Prostate gland (tissue), 2 donors: ENCODE data around the gene TLCD3B. TPM values are rescaled to one million over a fixed set of nuclear protein-coding genes. Genes with fewer than 3 reads are reported as not detected.

ENCODE experiments used
- DNase-seq: peaks from one replicate; pipeline ENCODE4 v3.0.0-alpha.2; 2019; ENCODE audit warnings: low spot score
- H3K27ac ChIP-seq, 2 donors: fragments of 200-600 bp; sonication (generic); 2 replicates each; pipeline ENCODE4 v1.5.1; 2017 to 2019
- H3K27me3 ChIP-seq: fragments of 200-600 bp; sonication (generic); replicated peaks from 2 replicates; pipeline ENCODE4 v1.5.1; 2019; ENCODE audit not compliant: insufficient read depth
- H3K36me3 ChIP-seq, 2 donors: fragments of 200-600 bp; sonication (generic); 1 replicate in 1 of 2; 2 replicates in 1 of 2; pipeline versions ENCODE4 v1.5.1 to v1.8.1; 2017 to 2019
- H3K4me1 ChIP-seq: fragments of 200-600 bp; sonication (generic); replicated peaks from 2 replicates; pipeline ENCODE4 v1.5.1; 2019
- H3K4me3 ChIP-seq, 2 donors: fragments of 200-600 bp; sonication (generic); 2 replicates each; pipeline ENCODE4 v1.5.1; 2017 to 2019
- H3K9me3 ChIP-seq: fragments of 200-600 bp; sonication (generic); 2 replicates; pipeline ENCODE4 v1.5.1; 2017
- POLR2A ChIP-seq: fragments of 450-650 bp; IDR thresholded peaks from one replicate; pipeline ENCODE4 v1.6.1; 2016; ENCODE audit warnings: antibody characterized with exemption, mild to moderate bottlenecking
- POLR2AphosphoS5 ChIP-seq: sonication (generic); formaldehyde crosslinking; IDR thresholded peaks from one replicate; pipeline ENCODE4 v1.6.1; 2017; ENCODE audit warnings: antibody characterized with exemption
- WGBS: methylation state at CpG from one replicate; pipeline ENCODE4 v1.1.5; 2018; 5-methylcytosine and 5-hydroxymethylcytosine counted together
- intact Hi-C: fragments of 100-400 bp; cut with DNase I; formaldehyde crosslinking; loops from one replicate; pipeline ENCODE4 v1.14.2; 2022
- total RNA-seq, 2 donors: library from RNA; depleted of rRNA; stranded (reverse); fragments of >200 nt; gene quantifications; one replicate each; pipeline ENCODE4 v1.1.0, GENCODE V29; 2016
- TF ChIP-seq, protein P1 (sequence below), 4 experiments: fragments of 200-600 bp in 2 of 4; fragments of 450-650 bp in 2 of 4; sonication (generic) in 2 of 4; IDR thresholded peaks; 1 replicate in 3 of 4; 2 replicates in 1 of 4; pipeline ENCODE4 v1.5.1; 2016 to 2019; ENCODE audit warnings: antibody characterized with exemption in 4 of 4, mild to moderate bottlenecking in 2 of 4, moderate library complexity in 2 of 4

TLCD3B gene, protein sequence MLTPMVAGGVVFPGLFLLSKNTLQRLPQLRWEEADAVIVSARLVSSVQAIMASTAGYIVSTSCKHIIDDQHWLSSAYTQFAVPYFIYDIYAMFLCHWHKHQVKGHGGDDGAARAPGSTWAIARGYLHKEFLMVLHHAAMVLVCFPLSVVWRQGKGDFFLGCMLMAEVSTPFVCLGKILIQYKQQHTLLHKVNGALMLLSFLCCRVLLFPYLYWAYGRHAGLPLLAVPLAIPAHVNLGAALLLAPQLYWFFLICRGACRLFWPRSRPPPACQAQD
- total RNA-seq, result 10 to 100 TPM in 1 of 2 donors, under 1 TPM in 1; 0.46 to 17.2 TPM

DNA sequence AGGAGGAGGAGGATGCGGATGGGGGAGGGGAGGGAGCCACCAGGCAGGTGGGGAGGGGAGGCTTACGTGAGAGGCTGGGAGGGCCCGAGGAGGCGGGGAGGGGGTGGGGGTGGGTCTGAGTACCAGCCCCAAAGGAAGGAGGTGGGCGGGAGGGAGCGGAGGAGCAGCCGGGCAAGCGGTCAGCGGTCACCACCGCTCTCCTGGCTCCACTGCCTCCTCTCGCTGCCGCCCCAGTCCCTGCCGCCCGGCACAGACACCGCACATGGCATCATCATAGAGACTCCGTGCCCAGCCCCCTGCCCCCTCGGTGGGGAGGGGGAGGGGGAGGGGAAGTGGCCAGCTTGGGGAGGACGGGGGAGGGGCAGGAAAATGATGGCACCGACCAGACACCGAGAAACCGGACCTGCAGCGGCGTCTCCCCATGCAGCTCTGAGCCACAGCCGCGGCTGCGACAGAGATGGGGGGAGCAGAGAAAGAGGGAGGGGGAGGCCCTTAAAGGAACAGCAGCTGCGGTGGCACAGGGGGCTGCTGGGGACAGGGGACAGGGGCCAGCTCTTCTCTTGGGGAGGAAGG lies at the start of gene TLCD3B:
Gene TLCD3B, minus strand, starts transcription at position 431 of the 573 bp plus-strand sequence. CDS start 744 bp downstream, outside the sequence.
- 1% methylated on average over 26 of the region's 27 CpGs for WGBS
- Histone ChIP-seq H3K27ac (no peak within 1 kb of the TSS), H3K36me3 (no peaks in the 10 kb centered on the region), H3K4me1 (peaks cover 5% of the 10 kb centered on the region), H3K4me3 (no peak within 1 kb of the TSS), H3K9me3 (no peaks in the 10 kb centered on the region), H3K27me3 (peaks cover 13% of the 10 kb centered on the region)
- intact Hi-C loops, result no loop called here
- TF ChIP-seq POLR2A, result no peak
- no peak for TF ChIP-seq POLR2AphosphoS5
- TF ChIP-seq, protein P1, sequence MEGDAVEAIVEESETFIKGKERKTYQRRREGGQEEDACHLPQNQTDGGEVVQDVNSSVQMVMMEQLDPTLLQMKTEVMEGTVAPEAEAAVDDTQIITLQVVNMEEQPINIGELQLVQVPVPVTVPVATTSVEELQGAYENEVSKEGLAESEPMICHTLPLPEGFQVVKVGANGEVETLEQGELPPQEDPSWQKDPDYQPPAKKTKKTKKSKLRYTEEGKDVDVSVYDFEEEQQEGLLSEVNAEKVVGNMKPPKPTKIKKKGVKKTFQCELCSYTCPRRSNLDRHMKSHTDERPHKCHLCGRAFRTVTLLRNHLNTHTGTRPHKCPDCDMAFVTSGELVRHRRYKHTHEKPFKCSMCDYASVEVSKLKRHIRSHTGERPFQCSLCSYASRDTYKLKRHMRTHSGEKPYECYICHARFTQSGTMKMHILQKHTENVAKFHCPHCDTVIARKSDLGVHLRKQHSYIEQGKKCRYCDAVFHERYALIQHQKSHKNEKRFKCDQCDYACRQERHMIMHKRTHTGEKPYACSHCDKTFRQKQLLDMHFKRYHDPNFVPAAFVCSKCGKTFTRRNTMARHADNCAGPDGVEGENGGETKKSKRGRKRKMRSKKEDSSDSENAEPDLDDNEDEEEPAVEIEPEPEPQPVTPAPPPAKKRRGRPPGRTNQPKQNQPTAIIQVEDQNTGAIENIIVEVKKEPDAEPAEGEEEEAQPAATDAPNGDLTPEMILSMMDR (IDR thresholded peaks at IDR 0.05), result no peak
- no peak for DNase-seq

DNA sequence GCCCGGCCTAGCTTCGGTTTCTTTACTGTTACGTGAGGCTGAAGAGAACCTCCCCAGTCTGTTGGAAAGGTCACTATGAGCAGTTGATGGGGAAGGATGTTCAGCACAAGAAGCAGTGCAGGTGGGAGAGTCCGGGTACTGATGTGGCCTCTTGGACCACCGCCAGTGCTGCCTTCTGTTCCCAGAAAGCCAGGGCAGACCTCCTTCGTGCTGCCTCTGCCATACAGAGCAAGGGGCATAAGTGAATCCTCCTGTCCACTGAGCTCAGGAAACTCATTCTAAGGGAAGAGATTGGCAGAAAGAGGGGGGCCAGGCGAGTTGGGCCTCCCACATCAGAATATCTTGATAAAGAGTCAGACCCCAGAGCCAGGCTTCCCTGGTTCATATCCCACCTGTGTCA lies 48.4 kb upstream of the TLCD3B start:
- H3K27me3 ChIP-seq, result no peaks in the 10 kb centered on the region
- no peaks in the 10 kb centered on the region for H3K9me3 ChIP-seq
- WGBS, result 87% methylated on average over 7 of the region's 7 CpGs
- TF ChIP-seq POLR2AphosphoS5 (no peak), POLR2A (no peak)
- TF ChIP-seq, protein P1 (IDR thresholded peaks at IDR 0.05), result no peak
- no peak for DNase-seq
- intact Hi-C loops, result no loop called here
- H3K4me1 ChIP-seq, result peaks cover 11% of the 10 kb centered on the region
- H3K36me3 ChIP-seq, result peaks cover 0 to 30% of the 10 kb centered on the region in 2 donors
- no peak overlapping the region for H3K27ac ChIP-seq
- H3K4me3 ChIP-seq, result no peak overlapping the region

DNA sequence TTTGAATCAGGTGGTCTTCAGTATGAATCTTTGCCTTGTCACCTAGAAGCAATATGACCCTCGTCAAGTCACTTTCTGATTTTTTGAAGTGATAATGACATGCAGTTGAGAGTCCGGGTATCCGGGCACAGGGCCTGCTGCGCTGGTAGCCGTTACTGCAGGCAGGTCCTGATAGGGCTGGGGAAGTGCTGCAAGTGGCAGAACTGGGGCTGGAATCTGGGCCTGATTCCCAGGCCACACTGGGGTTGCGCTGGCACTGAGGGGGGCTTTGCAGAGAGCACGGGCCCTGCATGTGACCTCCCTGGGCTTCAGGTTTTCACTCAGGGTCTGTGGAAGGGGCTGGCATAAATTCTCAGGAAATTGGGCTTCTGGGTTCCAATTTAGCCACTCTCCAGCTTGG lies 47.7 kb upstream of the TLCD3B start:
- H3K4me1 ChIP-seq, result peaks cover 11% of the 10 kb centered on the region
- H3K27ac ChIP-seq, result no peak overlapping the region
- WGBS, result 80% methylated on average over 7 of the region's 7 CpGs
- H3K4me3 ChIP-seq, result no peak overlapping the region
- TF ChIP-seq POLR2A (no peak), POLR2AphosphoS5 (no peak)
- TF ChIP-seq, protein P1 (IDR thresholded peaks at IDR 0.05), result no peak
- peaks cover 0 to 22% of the 10 kb centered on the region in 2 donors for H3K36me3 ChIP-seq
- H3K9me3 ChIP-seq, result no peaks in the 10 kb centered on the region
- DNase-seq, result no peak
- no peaks in the 10 kb centered on the region for H3K27me3 ChIP-seq
- intact Hi-C loops, result no loop called here

DNA sequence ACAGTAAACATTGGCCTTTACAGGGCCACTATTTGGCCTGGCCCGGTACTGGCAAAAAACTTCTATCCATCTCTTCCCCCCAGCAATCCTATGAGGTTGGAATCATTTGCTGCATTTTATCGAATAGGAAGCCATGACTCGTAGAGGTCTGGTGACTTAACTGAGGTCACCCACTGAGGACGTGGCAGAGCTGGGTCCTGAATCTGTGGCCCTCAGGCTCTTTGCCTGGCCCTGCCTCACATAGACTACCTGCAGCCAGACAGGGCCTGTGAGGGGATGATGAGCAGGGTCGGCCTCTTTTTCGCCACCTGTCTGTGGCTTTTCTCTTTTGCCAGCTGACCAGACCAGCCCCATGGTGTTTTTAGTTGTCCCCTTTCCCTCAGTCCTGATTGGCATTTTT lies 46.6 kb upstream of the TLCD3B start:
- Histone ChIP-seq H3K4me3 (no peak overlapping the region), H3K27me3 (no peaks in the 10 kb centered on the region), H3K27ac (no peak overlapping the region), H3K9me3 (no peaks in the 10 kb centered on the region), H3K4me1 (peaks cover 11% of the 10 kb centered on the region), H3K36me3 (peaks cover 0 to 12% of the 10 kb centered on the region in 2 donors)
- no peak for DNase-seq
- WGBS, result 63% methylated on average over 6 of the region's 6 CpGs
- TF ChIP-seq POLR2AphosphoS5, result no peak
- TF ChIP-seq, protein P1 (IDR thresholded peaks at IDR 0.05), result no peak
- no peak for TF ChIP-seq POLR2A
- intact Hi-C loops, result no loop called here
